ENCODE data around the gene TMPO. TPM values are rescaled to one million over a fixed set of nuclear protein-coding genes. Genes with fewer than 3 reads are reported as not detected.
A peak's percentile ranks its signal among the peaks of the same experiment; 100 is the strongest.

Gene TMPO
- total RNA-seq, 2 experiments from 2014 or later = 64.1 to 73.3 TPM

DNA sequence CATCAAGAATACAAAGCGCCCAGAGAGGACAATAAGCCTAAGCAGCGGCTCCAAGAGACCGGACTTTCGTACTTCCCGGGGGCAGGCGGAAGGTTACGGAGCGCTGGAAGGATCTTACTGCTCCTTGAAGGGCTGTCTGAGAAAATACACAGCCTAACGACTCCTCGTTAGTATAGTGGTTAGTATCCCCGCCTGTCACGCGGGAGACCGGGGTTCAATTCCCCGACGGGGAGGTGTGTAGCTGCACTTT lies 12.1 kb upstream of the TMPO start:
- peaks cover 20% of the 10 kb centered on the region for H3K36me3 Mint-ChIP-seq (ENCODE audit: low read depth)
- H3K4me1 Mint-ChIP-seq (ENCODE audit: low read depth) = peaks cover 34% of the 10 kb centered on the region
- H3K4me3 Mint-ChIP-seq = peak overlapping the region; percentile 99
- POLR2A ChIA-PET = interaction anchor here (0.8 to 5.7 kb wide), 6 partner anchors 11 to 141 kb away, joined by 3 to 136 read pairs (median 4); partner anchors contain the start of genes IKBIP, SLC25A3 and TMPO
- TF ChIP-seq CTCF (IDR thresholded peaks at IDR 0.05) = no peak
- H3K4me1 ChIP-seq (ENCODE audit: insufficient read depth, low read length) = peaks cover 28% of the 10 kb centered on the region
- H3K27me3 ChIP-seq (ENCODE audit: control insufficient read depth in 1 of 2, insufficient read depth in 2 of 2, low read length in 2 of 2) = no peaks in the 10 kb centered on the region
- peak overlapping the region; percentile 88 to 97 for H3K27ac ChIP-seq (ENCODE audit: low read depth in 1 of 2, low read length in 2 of 2)
- H3K27me3 Mint-ChIP-seq = peaks cover 18% of the 10 kb centered on the region
- peak overlapping the region; percentile 95 for H3K4me3 ChIP-seq (ENCODE audit: low read length)
- H3K27ac Mint-ChIP-seq = peak overlapping the region; percentile 100
- intact Hi-C loops (cut with DNase I, micrococcal nuclease) = loop anchor here (1.0 to 10.0 kb wide), 5 partner anchors 12 to 1598 kb away; partner anchors contain the start of genes APAF1 (in 1 of the 2), NEDD1 (in 1 of the 2), SLC25A3 (in 1 of the 2) and TMPO (in 1 of the 2)
- DNase-seq (peak; percentile 74 to 92 (median 81)), ATAC-seq (ENCODE audit: poor library complexity) (peak; percentile 66)
- H3K9me3 ChIP-seq (ENCODE audit: control insufficient read depth in 1 of 2, insufficient read depth in 1 of 2, low read length in 2 of 2) = no peaks in the 10 kb centered on the region
- H3K36me3 ChIP-seq (ENCODE audit: insufficient read depth, low read length) = no peaks in the 10 kb centered on the region
- no peaks in the 10 kb centered on the region for H3K9me3 Mint-ChIP-seq
- CTCF ChIA-PET = interaction anchor here (1.0 to 1.4 kb wide), 3 partner anchors 9 to 13 kb away, joined by 3 to 7 read pairs (median 4); no protein-coding TSS in a partner anchor

- Mint-ChIP-seq H3K27me3 (peaks cover 18% of the 10 kb centered on the region), H3K36me3 (ENCODE audit: low read depth) (peaks cover 20% of the 10 kb centered on the region), H3K4me3 (peak overlapping the region; percentile 99), H3K9me3 (no peaks in the 10 kb centered on the region), H3K27ac (peak overlapping the region; percentile 100), H3K4me1 (ENCODE audit: low read depth) (peaks cover 34% of the 10 kb centered on the region)
- ATAC-seq (ENCODE audit: poor library complexity) = peak; percentile 85
- POLR2A ChIA-PET = interaction anchor here (0.8 to 5.7 kb wide), 6 partner anchors 11 to 140 kb away, joined by 3 to 136 read pairs (median 4); partner anchors contain the start of genes IKBIP, SLC25A3 and TMPO
- CTCF ChIA-PET = interaction anchor here (1.0 to 1.4 kb wide), 3 partner anchors 10 to 13 kb away, joined by 3 to 7 read pairs (median 4); no protein-coding TSS in a partner anchor
- peak; percentile 90 to 97 (median 94) for DNase-seq
- Histone ChIP-seq H3K36me3 (ENCODE audit: insufficient read depth, low read length) (no peaks in the 10 kb centered on the region), H3K27me3 (ENCODE audit: control insufficient read depth in 1 of 2, insufficient read depth in 2 of 2, low read length in 2 of 2) (no peaks in the 10 kb centered on the region), H3K27ac (ENCODE audit: low read depth in 1 of 2, low read length in 2 of 2) (peak overlapping the region; percentile 88 to 97), H3K4me1 (ENCODE audit: insufficient read depth, low read length) (peaks cover 28% of the 10 kb centered on the region), H3K9me3 (ENCODE audit: control insufficient read depth in 1 of 2, insufficient read depth in 1 of 2, low read length in 2 of 2) (no peaks in the 10 kb centered on the region), H3K4me3 (ENCODE audit: low read length) (peak overlapping the region; percentile 95)
- TF ChIP-seq CTCF (IDR thresholded peaks at IDR 0.05) = no peak
- intact Hi-C loops (cut with DNase I, micrococcal nuclease) = loop anchor here (1.0 to 10.0 kb wide), 5 partner anchors 12 to 1599 kb away; partner anchors contain the start of genes APAF1 (in 1 of the 2), NEDD1 (in 1 of the 2), SLC25A3 (in 1 of the 2) and TMPO (in 1 of the 2)
These were observed 11.6 kb upstream of the TMPO start for GRCh38 chr12:98503592-98504367.

DNA sequence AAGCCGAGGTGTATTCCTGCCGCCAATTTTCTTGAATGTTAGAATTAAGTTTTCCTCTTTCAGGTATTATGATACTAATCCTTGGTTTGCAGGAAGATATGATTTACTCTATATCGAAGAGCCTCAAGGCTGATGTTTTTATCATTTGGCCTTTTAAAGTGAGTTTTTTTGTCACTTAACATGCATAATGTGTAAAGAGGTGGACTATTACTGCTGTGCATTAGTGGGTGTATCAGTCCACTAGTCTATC lies 11.1 kb upstream of the TMPO start:
- Mint-ChIP-seq H3K27me3 (peaks cover 18% of the 10 kb centered on the region), H3K36me3 (ENCODE audit: low read depth) (peaks cover 20% of the 10 kb centered on the region), H3K27ac (peak overlapping the region; percentile 100), H3K9me3 (no peaks in the 10 kb centered on the region), H3K4me3 (peak overlapping the region; percentile 99), H3K4me1 (ENCODE audit: low read depth) (peaks cover 34% of the 10 kb centered on the region)
- POLR2A ChIA-PET = interaction anchor here (5.7 kb wide), 1 partner anchor 11 kb away, joined by 136 read pairs; the partner anchor contains the start of gene TMPO
- CTCF ChIA-PET = interaction anchor here (1.1 to 1.4 kb wide), 2 partner anchors 10 to 12 kb away, joined by 3 to 7 read pairs; no protein-coding TSS in a partner anchor
- peak overlapping the region; percentile 95 for H3K4me3 ChIP-seq (ENCODE audit: low read length)
- no peaks in the 10 kb centered on the region for H3K36me3 ChIP-seq (ENCODE audit: insufficient read depth, low read length)
- intact Hi-C loops (cut with DNase I, micrococcal nuclease) = loop anchor here (5.0 to 10.0 kb wide), 3 partner anchors 88 to 1599 kb away; partner anchors contain the start of genes APAF1 (in 1 of the 2), NEDD1 (in 1 of the 2) and SLC25A3 (in 1 of the 2)
- DNase-seq = no peak
- H3K27ac ChIP-seq (ENCODE audit: low read depth in 1 of 2, low read length in 2 of 2) = peak overlapping the region; percentile 88 to 97
- H3K9me3 ChIP-seq (ENCODE audit: control insufficient read depth in 1 of 2, insufficient read depth in 1 of 2, low read length in 2 of 2) = no peaks in the 10 kb centered on the region
- ATAC-seq (ENCODE audit: poor library complexity) = no peak
- no peak for TF ChIP-seq CTCF (IDR thresholded peaks at IDR 0.05)
- peaks cover 28% of the 10 kb centered on the region for H3K4me1 ChIP-seq (ENCODE audit: insufficient read depth, low read length)
- no peaks in the 10 kb centered on the region for H3K27me3 ChIP-seq (ENCODE audit: control insufficient read depth in 1 of 2, insufficient read depth in 2 of 2, low read length in 2 of 2)
